VCaP (cell line): ENCODE measurements around the gene NAA10.

Source experiments
- H3K27ac ChIP-seq: fragments of 450-650 bp; 2 replicates; pipeline ENCODE4 v1.5.1; 2017
- TF ChIP-seq, protein P1 (sequence below): fragments of 450-650 bp; conservative IDR thresholded peaks from 2 replicates; pipeline ENCODE4 v1.5.1; 2017; ENCODE audit warnings: mild to moderate bottlenecking, moderate library complexity

The NAA10 gene

DNA sequence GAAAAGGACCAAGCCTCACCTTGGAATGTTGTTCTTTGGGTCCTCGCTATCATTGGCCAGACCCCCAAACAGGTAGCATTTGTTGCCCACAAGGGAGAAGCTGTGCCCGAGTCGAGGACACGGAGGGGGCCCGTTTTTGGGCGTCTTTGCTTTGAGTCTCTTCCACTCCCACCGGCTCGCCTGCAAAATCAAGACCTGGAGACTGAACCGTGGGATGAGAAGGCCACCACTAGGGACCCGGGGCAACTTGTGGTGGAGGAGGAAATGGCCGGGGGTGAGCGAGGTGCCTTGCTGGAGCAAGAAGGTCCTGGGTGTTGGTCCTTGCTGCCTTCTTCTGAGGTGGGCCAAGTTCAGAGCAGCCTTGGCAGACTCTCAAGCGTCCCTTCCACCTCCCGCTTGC lies 29.3 kb upstream of the NAA10 start:
- TF ChIP-seq, protein P1, sequence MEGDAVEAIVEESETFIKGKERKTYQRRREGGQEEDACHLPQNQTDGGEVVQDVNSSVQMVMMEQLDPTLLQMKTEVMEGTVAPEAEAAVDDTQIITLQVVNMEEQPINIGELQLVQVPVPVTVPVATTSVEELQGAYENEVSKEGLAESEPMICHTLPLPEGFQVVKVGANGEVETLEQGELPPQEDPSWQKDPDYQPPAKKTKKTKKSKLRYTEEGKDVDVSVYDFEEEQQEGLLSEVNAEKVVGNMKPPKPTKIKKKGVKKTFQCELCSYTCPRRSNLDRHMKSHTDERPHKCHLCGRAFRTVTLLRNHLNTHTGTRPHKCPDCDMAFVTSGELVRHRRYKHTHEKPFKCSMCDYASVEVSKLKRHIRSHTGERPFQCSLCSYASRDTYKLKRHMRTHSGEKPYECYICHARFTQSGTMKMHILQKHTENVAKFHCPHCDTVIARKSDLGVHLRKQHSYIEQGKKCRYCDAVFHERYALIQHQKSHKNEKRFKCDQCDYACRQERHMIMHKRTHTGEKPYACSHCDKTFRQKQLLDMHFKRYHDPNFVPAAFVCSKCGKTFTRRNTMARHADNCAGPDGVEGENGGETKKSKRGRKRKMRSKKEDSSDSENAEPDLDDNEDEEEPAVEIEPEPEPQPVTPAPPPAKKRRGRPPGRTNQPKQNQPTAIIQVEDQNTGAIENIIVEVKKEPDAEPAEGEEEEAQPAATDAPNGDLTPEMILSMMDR: no peak
- no peak overlapping the region for H3K27ac ChIP-seq

DNA sequence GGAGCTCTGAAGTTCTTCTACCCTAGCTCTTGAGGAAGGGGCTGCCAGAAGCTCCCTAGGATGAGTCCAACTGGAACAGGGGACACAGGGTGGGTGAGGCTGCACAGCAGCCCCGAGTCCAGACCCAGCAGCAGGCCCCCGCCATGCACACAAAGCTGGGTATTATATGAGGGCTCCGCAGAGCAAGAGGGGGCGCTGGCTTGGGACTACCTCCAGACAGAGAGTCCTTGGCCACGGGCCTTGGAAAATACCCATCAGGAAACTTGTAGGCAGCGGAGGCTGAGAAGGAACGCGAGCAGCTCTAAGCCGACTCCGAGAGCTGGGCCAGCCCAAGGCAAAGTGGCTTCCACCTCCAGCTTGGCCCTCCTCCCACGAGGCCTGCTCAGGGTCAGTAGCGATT lies 28.7 kb upstream of the NAA10 start:
- TF ChIP-seq, protein P1: no peak
- H3K27ac ChIP-seq: no peak overlapping the region

DNA sequence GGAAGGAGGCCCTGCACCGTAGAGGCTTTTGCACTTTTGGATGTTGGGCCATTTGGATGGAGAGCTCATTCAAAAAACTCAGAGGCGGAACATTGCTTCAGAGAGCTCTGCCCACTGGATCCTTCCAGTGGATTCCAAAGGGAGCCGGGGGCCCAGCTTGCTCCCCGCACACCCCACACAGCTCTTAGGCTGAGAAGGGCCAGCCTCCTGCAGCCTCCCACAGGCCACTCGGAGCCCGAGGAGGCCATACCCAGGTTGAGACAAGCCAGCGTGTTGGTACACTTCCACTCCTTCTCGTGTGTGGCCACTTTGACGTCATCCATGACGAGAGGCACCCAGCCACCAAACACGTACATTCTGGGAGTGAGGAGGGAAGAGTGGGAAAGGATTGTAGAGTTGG lies 26.5 kb upstream of the NAA10 start:
- no peak overlapping the region for H3K27ac ChIP-seq
- TF ChIP-seq, protein P1: no peak

DNA sequence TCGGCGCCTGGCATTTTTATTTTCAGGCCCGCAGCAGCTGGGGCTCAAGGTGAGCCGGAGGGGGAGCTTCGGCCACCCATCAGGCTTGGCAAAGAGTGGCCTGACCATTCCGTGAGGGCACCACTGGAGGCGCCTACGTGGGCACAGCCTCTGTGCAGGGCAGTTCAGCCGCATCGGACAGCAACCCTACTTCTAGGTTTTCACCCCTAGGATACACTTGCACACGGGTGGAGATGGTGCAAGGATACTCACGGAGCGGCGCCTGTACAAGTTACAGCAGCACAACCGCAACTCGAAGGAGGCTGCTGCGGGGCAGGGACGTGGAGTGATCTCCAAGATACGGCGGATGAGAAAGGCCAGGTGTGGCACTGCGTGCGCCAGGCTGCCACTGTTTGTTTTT lies 25.9 kb upstream of the NAA10 start:
- H3K27ac ChIP-seq: no peak overlapping the region
- TF ChIP-seq, protein P1: no peak

DNA sequence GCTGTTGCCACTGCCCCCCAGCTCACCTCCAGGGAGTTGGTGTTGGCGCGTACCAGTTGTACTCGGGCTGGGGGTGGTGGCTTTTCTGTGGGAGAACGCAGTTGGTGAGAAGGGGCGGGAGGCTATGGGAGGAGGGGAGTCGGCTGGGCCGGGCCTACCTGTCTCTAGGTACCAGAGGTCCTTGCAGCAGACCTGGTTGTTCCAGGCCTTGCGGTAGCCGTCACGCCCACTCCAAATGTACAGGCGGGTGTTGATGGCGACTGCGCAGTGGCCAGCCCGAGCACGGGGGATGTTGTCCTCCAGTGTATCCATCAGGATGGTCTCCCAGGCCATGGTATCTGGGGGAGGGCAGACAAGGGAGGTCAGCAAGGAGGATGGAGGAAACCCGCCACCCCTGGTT lies 25.2 kb upstream of the NAA10 start:
- H3K27ac ChIP-seq: no peak overlapping the region
- TF ChIP-seq, protein P1: no peak

DNA sequence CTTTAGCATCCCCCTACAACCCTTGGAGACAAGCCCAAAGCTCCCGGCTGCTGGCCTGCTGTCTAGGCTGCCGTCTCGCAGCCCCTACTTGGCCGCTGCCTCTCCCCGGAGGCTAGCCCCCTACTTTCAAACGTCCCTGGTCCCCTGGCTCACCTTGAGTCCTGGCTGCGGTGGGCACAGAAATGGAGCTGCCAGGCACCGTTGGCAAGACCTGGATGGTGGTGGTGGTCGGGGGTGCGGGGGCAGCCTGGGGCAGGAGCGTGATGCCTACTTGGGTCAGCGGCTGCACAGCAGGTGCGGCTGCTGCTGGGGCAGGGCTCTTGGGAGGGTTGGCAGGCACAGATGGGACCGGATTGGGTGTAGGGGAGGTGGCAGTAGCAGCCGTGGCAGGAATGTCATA lies 24.8 kb upstream of the NAA10 start:
- H3K27ac ChIP-seq: no peak overlapping the region
- TF ChIP-seq, protein P1: no peak

DNA sequence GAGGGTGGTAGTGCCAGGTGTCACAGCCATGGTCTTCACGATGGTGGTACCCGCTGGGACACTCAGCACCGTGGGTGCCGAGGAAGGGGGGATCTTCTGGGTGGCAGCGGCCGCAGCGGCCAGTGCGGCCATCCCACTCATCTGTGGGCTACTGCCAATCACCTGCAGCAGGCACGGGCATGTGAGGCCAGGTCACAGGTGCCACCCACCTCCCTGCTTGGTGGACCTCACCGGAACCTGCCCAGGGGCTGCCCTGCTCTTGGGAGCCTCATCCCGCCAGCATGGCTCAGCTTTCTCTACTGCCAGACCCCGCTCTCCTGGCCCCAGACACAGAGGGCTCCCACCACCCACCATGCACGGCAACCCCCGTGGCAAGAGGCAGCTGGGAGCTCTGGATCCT lies 23.8 kb upstream of the NAA10 start:
- TF ChIP-seq, protein P1: no peak
- H3K27ac ChIP-seq: no peak overlapping the region

DNA sequence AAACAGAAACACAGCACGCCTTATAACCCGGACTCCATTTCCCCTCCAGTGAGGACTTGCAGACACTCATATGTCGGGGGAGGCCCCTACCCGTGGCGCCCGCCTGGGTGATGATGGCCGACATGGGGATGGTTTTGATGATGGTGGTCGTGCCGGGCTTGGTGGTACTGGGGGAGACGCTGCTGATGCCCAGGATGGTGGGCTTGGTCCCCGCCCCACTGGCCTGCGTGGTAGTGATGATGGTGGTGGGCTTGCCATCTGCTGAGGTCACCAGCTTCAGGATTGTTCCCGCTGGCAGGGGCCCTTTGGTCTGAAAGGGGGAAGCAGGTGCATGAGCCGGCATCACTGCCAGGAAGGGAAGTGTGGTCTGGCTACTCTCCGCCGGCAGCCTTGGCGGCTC lies 22.4 kb upstream of the NAA10 start:
- no peak overlapping the region for H3K27ac ChIP-seq
- TF ChIP-seq, protein P1: no peak
